HepG2 (cell line): ENCODE measurements around the gene PYGB. TPM values are rescaled to one million over a fixed set of nuclear protein-coding genes. Genes with fewer than 3 reads are reported as not detected.

Source experiments
- FOXA1 ChIP-seq, 2 experiments: fragments of 450-650 bp in 1 of 2; sonication (generic) in 1 of 2; formaldehyde crosslinking in 1 of 2; IDR thresholded peaks; 2 replicates each; pipeline versions ENCODE4 v1.4.0 to v1.6.1; 2016 to 2020; ENCODE audit warnings: missing genetic modification reagents in 1 of 2
- GTF3A ChIP-seq: sonication (generic); formaldehyde crosslinking; conservative IDR thresholded peaks from 2 replicates; pipeline ENCODE4 v1.4.0; 2020; ENCODE audit warnings: mild to moderate bottlenecking, missing genetic modification reagents
- IRX3 ChIP-seq: sonication (generic); formaldehyde crosslinking; IDR thresholded peaks from 2 replicates; pipeline ENCODE4 v1.8.1; 2023; ENCODE audit warnings: mild to moderate bottlenecking, low read depth, missing genetic modification reagents, borderline replicate concordance
- ISX ChIP-seq: sonication (generic); formaldehyde crosslinking; conservative IDR thresholded peaks from 2 replicates; pipeline ENCODE4 v1.5.0; 2020; ENCODE audit warnings: missing genetic modification reagents
- KLF13 ChIP-seq: sonication (generic); formaldehyde crosslinking; IDR thresholded peaks from 2 replicates; pipeline ENCODE4 v1.4.0; 2020; ENCODE audit warnings: mild to moderate bottlenecking, missing genetic modification reagents
- MAF1 ChIP-seq: sonication (generic); formaldehyde crosslinking; IDR thresholded peaks from 2 replicates; pipeline ENCODE4 v1.5.0; 2020; ENCODE audit warnings: missing genetic modification reagents, borderline replicate concordance
- MXD4 ChIP-seq: IDR thresholded peaks from 2 replicates; pipeline ENCODE4 v1.6.1; 2016; ENCODE audit warnings: mild to moderate bottlenecking, missing biosample characterization, missing genetic modification reagents
- MYC ChIP-seq: sonication (generic); formaldehyde crosslinking; IDR thresholded peaks from 2 replicates; pipeline ENCODE4 v1.9.0; 2021; ENCODE audit warnings: missing genetic modification reagents, borderline replicate concordance
- PAWR ChIP-seq: sonication (generic); formaldehyde crosslinking; IDR thresholded peaks from 2 replicates; pipeline ENCODE4 v1.4.0; 2020; ENCODE audit warnings: missing genetic modification reagents, mild to moderate bottlenecking, borderline replicate concordance
- PBX2 ChIP-seq: IDR thresholded peaks from 2 replicates; pipeline ENCODE4 v1.6.1; 2016; ENCODE audit warnings: control low read depth
- PLRG1 ChIP-seq: fragments of 450-650 bp; conservative IDR thresholded peaks from 2 replicates; pipeline ENCODE4 v1.6.1; 2016
- RFXAP ChIP-seq: sonication (generic); formaldehyde crosslinking; IDR thresholded peaks from 2 replicates; pipeline ENCODE4 v1.4.0; 2020; ENCODE audit warnings: missing genetic modification reagents, borderline replicate concordance
- SRSF4 ChIP-seq: fragments of 200-400 bp; formaldehyde crosslinking; IDR thresholded peaks from one replicate; pipeline ENCODE4 v1.6.1; 2018; ENCODE audit warnings: mild to moderate bottlenecking, low read depth, low read length, moderate library complexity; ENCODE audit not compliant: poor library complexity, severe bottlenecking
- ZC3H13 ChIP-seq: sonication (generic); formaldehyde crosslinking; IDR thresholded peaks from 2 replicates; pipeline ENCODE4 v1.8.1; 2023; ENCODE audit warnings: mild to moderate bottlenecking, missing genetic modification reagents, moderate library complexity
- ZMAT3 ChIP-seq: sonication (generic); formaldehyde crosslinking; conservative IDR thresholded peaks from 2 replicates; pipeline ENCODE4 v1.7.0; 2021; ENCODE audit warnings: missing genetic modification reagents
- ZNF230 ChIP-seq: sonication (generic); formaldehyde crosslinking; IDR thresholded peaks from 2 replicates; pipeline ENCODE4 v1.4.0; 2020; ENCODE audit warnings: mild to moderate bottlenecking, missing genetic modification reagents
- ZNF431 ChIP-seq: sonication (generic); formaldehyde crosslinking; IDR thresholded peaks from 2 replicates; pipeline ENCODE4 v1.9.0; 2022; ENCODE audit warnings: missing genetic modification reagents, low read depth, mild to moderate bottlenecking, borderline replicate concordance
- ZNF510 ChIP-seq: sonication (generic); formaldehyde crosslinking; IDR thresholded peaks from 2 replicates; pipeline ENCODE4 v1.4.0; 2020; ENCODE audit warnings: low read depth, mild to moderate bottlenecking, missing genetic modification reagents
- ZNF547 ChIP-seq: sonication (generic); formaldehyde crosslinking; IDR thresholded peaks from 2 replicates; pipeline ENCODE4 v1.5.1; 2020; ENCODE audit warnings: mild to moderate bottlenecking, missing genetic modification reagents
- ZNF564 ChIP-seq: sonication (generic); formaldehyde crosslinking; IDR thresholded peaks from 2 replicates; pipeline ENCODE4 v1.8.1; 2023; ENCODE audit warnings: mild to moderate bottlenecking, missing genetic modification reagents
- ZNF605 ChIP-seq: sonication (generic); formaldehyde crosslinking; IDR thresholded peaks from 2 replicates; pipeline ENCODE4 v1.8.0; 2022; ENCODE audit warnings: mild to moderate bottlenecking, missing genetic modification reagents
- ZNF687 ChIP-seq: sonication (generic); formaldehyde crosslinking; IDR thresholded peaks from 2 replicates; pipeline ENCODE4 v1.5.1; 2020; ENCODE audit warnings: mild to moderate bottlenecking, missing genetic modification reagents, moderate library complexity
- ZSCAN22 ChIP-seq: sonication (generic); formaldehyde crosslinking; IDR thresholded peaks from 2 replicates; pipeline ENCODE4 v1.4.0; 2020; ENCODE audit warnings: mild to moderate bottlenecking, missing genetic modification reagents
- polyA plus RNA-seq, 8 experiments: library from polyadenylated mRNA; depleted of rRNA in 3 of 8; stranded (reverse) in 7 of 8; unstranded in 1 of 8; fragments of >200 nt; fragmentation: Illumina TruSeq in 4 of 8; extraction: Trizol in 4 of 8; gene quantifications; 2 replicates each; pipeline versions ENCODE4 v1.2.1 to v1.2.3, GENCODE V29; 2011 to 2016; ENCODE audit warnings: low read depth in 4 of 8, missing spikeins in 1 of 8, mixed read lengths in 1 of 8; ENCODE audit not compliant: insufficient read depth in 1 of 8
- total RNA-seq, 5 experiments: library from RNA; depleted of rRNA; stranded (reverse); fragments of >200 nt; fragmentation: Illumina TruSeq; extraction: Trizol; gene quantifications; 2 replicates each; pipeline ENCODE4 v1.2.3, GENCODE V29; 2016; ENCODE audit warnings: low read depth in 1 of 5
- TF ChIP-seq, protein P1 (sequence below): sonication (generic); formaldehyde crosslinking; IDR thresholded peaks from 2 replicates; pipeline ENCODE4 v1.9.0; 2021; ENCODE audit warnings: missing genetic modification reagents, mild to moderate bottlenecking, borderline replicate concordance

PYGB gene
- total and polyA plus RNA-seq, 2 of the 13 experiments (the other 11 are each of a cell fraction or from before 2014, with no cell fraction given), result 24.2 to 86.3 TPM

GRCh38 chr20:25310268-25310920 lies 62.5 kb downstream of the PYGB start (continued):
- peak; percentile 80 for TF ChIP-seq ZNF605 (CRISPR knock-in tag)
- peak; percentile 31; the same call in 1 of the 2 replicates for TF ChIP-seq ZNF230 (CRISPR knock-in tag)
- TF ChIP-seq MXD4, result 0 out of 2 replicates have a peak, but pooled peaks have one; percentile 25
- TF ChIP-seq ZMAT3 (CRISPR knock-in tag), result peak; percentile 87; the same call in 1 of the 2 replicates
- no peak for TF ChIP-seq MAF1 (CRISPR knock-in tag)
- 0 out of 2 replicates have a peak, but pooled peaks have one; percentile 26 for TF ChIP-seq ZNF431 (CRISPR knock-in tag)
- peak; percentile 5; the same call in 1 of the 2 replicates for TF ChIP-seq ZNF547 (CRISPR knock-in tag)
- no peak for TF ChIP-seq FOXA1 (IDR thresholded peaks at IDR 0.05)
- TF ChIP-seq FOXA1 (CRISPR knock-in tag; IDR thresholded peaks at IDR 0.05), result peak; percentile 91
- TF ChIP-seq, protein P1, sequence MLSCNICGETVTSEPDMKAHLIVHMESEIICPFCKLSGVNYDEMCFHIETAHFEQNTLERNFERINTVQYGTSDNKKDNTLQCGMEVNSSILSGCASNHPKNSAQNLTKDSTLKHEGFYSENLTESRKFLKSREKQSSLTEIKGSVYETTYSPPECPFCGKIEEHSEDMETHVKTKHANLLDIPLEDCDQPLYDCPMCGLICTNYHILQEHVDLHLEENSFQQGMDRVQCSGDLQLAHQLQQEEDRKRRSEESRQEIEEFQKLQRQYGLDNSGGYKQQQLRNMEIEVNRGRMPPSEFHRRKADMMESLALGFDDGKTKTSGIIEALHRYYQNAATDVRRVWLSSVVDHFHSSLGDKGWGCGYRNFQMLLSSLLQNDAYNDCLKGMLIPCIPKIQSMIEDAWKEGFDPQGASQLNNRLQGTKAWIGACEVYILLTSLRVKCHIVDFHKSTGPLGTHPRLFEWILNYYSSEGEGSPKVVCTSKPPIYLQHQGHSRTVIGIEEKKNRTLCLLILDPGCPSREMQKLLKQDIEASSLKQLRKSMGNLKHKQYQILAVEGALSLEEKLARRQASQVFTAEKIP (CRISPR knock-in tag), result no peak
- 0 out of 2 replicates have a peak, but pooled peaks have one; percentile 12 for TF ChIP-seq RFXAP
- no peak; the same call in 1 of the 2 replicates for TF ChIP-seq GTF3A
- no peak for TF ChIP-seq ZNF564 (CRISPR knock-in tag)
- peak; percentile 45; the same call in 1 of the 2 replicates for TF ChIP-seq PBX2 (CRISPR knock-in tag)
- TF ChIP-seq MYC (CRISPR knock-in tag), result peak; percentile 50; the same call in 1 of the 2 replicates
- TF ChIP-seq ZSCAN22 (CRISPR knock-in tag), result no peak
- TF ChIP-seq ZNF687 (CRISPR knock-in tag), result no peak
- TF ChIP-seq KLF13 (CRISPR knock-in tag), result no peak
- TF ChIP-seq PLRG1, result no peak
- TF ChIP-seq PAWR (CRISPR knock-in tag), result no peak
- no peak for TF ChIP-seq SRSF4
- no peak for TF ChIP-seq ISX (CRISPR knock-in tag)
- TF ChIP-seq ZC3H13 (CRISPR knock-in tag), result 0 out of 2 replicates have a peak, but pooled peaks have one; percentile 32
- no peak for TF ChIP-seq IRX3
- TF ChIP-seq ZNF510, result no peak
